Measurements from ENCODE around the gene TIMM17B.

The TIMM17B gene

DNA sequence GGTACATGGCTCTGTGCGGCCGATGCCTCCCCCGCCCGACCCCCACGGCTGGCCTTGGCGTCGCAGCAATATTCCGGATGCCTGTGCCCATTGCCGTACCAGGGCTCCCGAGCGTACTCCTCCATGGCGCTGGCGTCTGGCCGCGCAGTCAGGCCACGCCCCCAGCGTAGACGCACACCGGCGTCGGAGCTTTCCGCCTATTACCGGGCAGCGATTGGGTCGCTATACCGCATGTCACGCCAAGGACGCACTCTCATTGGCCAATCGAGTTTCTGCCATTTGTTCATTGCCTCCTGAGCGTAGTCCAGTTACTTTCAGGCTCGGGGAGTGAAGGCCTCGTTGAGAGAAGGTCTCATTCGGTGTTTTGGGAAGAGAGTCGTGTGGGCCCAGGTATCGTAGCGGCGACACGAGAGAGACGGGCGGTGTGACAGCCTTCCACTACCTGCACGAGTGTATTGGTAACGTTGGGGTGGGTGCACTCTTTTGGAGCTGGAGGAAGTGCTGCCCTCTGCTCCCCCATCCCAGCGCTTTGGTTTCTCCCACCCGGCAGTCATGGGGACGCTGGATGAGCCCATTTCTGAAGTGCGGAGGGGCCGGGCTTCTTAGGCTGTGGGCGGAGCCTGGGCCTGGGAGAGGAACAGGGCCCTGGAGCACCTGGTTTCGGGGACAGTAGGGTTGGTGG lies at the start of gene TIMM17B, which contains the start of gene PQBP1:
Gene TIMM17B (minus strand): TSS at position 144 of the 682 bp plus-strand sequence. CDS start 19 bp downstream, at position 125.
Gene PQBP1 (plus strand): TSS at position 306 of the 682 bp plus-strand sequence. CDS start 580 bp downstream, outside the sequence.
- peak in 3 of 4 experiments; percentile 59 to 77 (median 68) for DNase-seq (ENCODE audit: low read depth in 4 of 4, low spot score in 1 of 4)

DNA sequence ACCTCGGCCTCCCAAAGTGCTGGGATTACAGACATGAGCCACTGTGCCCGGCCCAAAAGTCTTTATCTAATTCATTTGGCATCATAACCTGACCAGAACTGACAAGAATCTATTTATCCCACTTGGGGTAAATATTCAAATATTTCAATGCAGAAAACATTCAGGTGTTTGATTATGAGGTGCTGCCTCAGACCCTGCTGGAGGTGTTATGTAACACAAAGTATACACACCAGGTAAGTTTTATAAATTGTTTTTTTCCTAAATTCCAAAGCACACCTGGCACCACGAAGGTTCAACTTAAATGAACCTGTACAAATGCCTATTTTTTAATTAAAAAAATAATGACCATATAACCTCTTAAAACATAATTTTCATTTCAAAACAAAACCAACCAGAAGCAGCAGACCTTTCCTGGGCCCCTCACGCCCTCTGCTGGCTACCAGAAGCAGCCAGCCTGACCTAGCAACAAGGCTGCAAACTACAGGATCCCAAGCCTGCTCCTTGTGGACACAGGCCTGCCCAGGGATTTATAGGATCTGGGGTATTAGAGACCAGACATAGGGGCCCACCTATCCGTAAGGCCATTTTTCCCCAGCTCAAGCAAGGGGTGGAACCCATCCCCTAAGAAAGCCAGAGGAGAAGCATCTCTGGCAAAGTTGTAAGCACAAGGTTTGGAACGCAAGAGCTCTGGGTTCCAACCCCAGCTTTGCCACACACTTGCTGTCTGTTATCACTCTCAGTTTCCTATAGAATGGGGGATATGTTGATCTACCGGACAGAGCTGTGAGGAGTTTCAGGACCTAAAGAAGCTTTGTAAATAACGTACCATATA lies 48.2 kb upstream of the TIMM17B start:
- no peak for DNase-seq (ENCODE audit: low read depth in 4 of 4, low spot score in 1 of 4)

DNA sequence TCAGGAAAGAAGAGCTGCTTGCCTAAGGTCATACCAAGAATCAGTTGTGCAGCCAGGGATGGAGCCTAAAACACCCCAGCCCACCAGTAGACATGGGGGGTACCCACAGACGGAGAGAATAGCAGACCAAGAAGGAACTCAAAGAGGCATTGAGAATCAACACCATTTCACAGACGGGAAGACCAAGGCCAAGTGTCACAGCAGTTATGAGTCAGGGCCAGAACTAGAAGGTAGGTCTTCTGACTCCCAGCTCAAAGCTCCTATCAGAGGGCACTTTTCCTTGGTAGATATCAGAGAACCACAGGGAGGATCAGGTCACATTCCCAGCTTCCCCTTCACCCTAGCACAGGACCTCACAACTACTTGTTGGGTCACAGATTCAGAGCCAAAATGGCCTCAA lies 45.3 kb upstream of the TIMM17B start:
- no peak for DNase-seq (ENCODE audit: low read depth in 4 of 4, low spot score in 1 of 4)

DNA sequence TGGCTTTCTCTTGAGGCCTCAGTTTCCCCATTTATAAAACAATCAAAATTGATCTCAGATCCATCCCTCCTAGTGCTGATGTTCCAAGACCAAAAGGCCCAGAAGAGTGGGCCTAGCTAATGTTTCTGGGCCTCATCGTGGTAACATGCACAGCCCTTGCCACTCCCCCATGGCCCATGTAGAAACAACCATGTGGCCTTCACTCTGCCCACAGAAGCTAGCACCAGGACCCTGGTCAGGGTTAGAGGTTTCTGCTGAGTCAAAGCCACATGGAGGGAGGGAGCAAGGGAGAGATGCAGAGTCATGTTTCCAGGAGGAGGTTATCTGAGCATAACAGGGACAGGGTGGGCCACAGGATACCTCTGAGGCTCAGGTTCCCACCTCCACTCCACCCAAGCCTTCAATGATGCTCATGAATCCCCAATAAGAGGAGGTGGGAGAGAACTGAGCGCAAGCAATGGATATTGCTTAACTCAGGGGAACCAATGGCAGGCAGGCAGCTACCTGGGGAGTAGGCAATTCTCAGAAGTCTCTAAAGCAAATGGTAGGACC lies 42.9 kb upstream of the TIMM17B start:
- no peak for DNase-seq (ENCODE audit: low read depth in 4 of 4, low spot score in 1 of 4)

DNA sequence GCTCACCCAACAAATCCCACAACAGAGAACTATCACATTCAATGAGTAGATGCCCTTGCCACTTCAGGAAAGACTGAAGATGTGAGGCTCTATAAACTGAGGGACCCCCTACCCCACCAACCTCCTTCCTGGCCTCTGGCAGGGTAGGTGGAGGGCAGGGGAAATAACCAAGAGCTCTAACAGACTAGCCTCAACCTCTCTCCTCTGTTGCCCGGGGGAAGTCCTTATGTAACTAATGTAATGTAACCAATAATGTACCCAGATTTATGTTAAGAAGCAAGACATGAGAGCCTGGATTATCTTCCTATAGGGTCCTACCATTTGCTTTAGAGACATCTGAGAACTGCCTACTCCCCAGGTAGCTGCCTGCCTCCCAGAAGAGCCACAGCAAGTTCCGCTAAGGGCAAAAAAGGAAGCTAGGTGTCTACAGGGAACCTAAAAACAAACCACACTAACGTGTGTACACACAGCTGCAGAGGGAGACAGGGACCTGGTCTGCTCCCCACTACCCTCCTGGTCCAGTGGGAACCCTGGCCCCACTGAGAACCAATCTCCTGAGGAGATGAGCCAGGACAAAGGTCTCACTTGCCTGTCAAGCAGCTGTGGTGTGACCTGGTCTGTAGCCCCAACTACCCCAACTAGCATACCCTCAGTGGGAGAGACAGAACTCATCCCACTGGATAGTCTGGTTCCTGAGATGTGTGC lies 42.1 kb upstream of the TIMM17B start:
- DNase-seq (ENCODE audit: low read depth in 4 of 4, low spot score in 1 of 4) = no peak

DNA sequence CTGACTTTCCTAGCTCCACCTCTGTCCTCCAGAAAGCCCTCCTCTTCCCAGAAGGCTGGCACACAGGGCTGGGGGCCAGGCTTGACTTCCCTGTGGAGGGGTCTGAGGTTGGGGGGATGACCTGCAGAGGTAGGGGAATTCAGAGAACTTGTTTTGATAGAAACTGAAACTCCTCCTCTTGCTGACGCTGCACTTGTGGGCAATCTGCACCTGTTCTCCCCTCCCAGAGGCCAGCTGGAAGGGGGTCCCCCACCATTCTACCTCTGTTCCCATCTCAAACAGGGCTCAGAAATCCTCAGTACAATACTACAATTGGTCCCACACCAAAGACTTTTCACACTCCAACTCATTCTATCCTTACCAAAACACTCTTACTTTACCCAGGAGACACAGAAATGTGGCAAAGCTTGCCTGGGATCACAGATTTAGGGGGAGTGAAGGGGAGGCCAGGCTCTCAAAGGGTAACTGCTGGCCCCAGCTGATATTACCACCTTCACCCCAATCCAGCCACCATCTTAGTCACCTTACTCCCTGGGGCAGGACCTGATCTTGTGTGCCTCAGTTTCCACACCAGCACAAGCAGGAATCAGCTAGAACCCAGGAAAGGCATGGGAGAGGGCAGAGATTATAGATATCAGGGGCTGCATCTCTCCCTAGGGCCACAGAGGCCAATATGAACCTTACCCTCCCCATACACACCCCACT lies 41.3 kb upstream of the TIMM17B start:
- DNase-seq (ENCODE audit: low read depth in 4 of 4, low spot score in 1 of 4) = peak in 2 of 4 experiments; percentile 55 to 64

DNA sequence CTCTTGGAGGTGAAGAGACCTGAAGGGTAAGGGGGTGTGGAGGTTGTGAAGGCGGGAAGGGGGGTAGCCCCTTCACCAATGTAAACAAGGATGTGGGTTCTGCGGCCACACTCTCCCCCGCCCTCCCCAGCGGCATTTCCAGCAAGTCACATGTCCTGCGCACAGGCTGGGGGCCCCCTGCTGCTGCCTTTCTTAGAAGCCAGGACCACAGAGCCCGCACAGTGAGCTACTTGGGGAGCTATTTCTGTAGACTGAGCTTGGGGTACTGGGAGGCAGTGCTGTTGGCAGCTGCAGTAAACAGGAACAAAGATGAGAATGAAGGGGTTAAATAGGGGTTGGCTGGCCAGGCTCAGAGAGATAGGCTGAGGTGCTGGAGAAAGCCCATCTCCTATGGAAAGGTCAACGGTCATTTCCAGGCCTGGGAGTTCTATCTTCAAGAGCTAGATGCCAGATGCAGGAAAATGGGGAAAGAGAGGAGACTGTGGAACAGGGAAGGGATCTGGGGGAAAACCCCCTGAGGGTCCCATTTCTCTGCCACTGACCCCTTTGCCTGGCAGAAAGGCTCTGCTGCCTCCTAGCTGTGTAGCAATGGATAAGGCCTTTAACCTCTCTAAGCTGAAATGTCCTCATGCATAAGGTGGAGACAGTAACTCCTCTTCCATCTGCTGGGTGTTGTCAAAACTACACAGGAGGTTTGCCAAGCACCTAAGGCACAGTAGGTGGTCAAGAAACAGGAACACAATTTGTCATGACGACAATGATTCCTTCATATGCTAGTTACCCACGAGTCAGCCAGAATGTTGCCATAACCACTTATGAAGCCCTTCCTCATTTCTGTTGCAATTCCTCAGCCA lies 39.7 kb upstream of the TIMM17B start:
- peak; percentile 57 to 84 (median 74) for DNase-seq (ENCODE audit: low read depth in 4 of 4, low spot score in 1 of 4)

DNA sequence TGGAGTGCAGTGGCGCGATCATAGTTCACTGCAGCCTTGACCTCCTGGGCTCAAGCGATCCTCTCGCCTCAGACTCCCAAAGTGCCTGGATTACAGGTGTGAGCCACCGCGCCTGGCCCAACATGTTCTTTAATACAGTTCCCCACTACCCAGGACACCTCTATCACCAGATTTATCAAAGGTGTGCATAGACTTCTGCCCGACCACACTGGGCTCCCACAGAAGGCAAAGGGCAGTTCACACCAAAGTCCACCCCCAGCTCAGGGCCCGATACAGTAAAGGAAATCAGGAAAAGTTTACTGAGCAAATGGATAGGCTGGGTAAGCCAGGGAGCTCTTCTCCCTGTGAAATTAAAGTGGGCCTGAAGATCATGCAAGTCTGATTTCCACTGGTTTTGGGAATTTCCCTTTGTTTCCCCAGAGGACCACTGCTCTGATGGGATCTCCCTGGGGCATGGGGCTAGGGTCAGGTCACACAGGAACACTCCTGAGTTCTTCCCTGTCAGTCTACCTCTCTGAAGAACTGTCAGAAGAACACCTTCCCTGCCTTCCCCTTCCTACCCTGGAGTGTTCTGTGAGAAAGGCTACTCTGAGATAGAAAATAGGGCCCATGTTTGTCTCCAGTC lies 39.0 kb upstream of the TIMM17B start:
- DNase-seq (ENCODE audit: low read depth in 4 of 4, low spot score in 1 of 4) = no peak

DNA sequence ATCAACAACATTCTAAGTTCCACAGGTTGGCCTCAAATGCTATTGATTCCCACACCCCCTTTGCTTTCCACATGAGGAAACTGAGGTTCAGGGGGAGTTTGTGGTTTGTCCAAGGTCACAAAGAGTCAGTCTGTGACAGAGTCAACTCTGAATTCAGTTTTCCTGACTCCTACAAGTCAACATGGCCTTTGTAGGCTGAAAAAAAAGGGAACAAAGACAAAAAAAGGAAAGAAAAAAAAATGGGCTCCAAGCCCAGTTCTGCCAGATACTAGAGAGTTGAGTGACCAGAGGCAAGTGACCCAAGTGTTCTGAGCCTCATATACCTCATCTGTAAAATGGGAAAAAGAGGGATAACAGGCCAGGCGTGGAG lies 37.7 kb upstream of the TIMM17B start:
- no peak for DNase-seq (ENCODE audit: low read depth in 4 of 4, low spot score in 1 of 4)

DNA sequence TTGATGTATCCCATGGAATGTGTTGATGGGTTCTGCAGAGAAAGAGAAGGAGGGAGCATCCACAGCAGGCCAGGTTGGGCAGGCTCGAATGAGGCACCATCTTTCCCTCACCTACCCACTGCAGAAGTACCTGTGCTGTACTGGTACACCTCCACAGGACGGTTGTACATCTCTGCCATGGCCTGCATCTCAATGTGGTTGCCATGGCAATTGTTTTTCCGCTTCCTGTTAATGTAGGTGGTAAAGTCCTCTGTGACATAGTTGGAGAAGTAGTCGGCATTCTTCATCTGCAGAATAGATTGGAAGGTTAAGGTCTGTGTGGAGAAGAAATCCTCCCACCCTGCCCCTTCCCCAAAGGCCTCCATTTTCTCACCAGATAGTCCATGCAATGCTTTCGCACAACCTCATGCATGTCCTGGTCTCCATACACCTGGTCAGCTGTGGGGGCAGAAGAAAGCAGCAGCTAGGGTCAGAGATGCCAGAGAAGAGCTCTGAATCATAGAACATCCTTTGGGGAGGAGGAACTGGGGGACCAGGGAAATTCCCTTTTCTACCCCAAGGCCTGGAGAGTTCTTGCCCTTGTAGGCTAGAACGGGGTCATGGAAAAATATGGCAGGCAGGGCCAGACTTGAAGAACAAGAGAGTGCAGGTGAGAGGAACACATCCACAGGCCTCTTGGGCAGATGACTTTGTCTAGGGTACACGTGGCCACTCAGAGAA lies 37.2 kb upstream of the TIMM17B start:
- DNase-seq (ENCODE audit: low read depth in 4 of 4, low spot score in 1 of 4) = no peak

DNA sequence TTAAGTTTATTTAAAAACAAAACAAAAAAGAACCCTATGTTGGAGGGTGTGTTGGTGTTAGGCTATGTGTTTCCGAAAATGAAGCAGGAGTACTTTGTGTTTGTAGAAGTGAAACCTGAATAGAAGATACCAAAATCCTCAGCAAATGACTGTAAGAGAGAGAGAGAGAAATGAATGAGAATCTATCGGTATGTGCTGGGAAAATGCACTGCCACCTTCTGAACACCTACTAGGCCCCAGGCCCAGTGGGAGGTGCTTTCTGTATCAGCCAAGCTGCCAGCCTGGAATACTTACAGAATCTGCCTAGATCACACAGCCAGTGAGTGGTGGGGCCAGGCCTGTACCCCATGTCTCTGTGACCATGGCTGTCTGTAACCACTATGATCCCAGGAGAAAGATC lies 36.2 kb upstream of the TIMM17B start:
- no peak for DNase-seq (ENCODE audit: low read depth in 4 of 4, low spot score in 1 of 4)

DNA sequence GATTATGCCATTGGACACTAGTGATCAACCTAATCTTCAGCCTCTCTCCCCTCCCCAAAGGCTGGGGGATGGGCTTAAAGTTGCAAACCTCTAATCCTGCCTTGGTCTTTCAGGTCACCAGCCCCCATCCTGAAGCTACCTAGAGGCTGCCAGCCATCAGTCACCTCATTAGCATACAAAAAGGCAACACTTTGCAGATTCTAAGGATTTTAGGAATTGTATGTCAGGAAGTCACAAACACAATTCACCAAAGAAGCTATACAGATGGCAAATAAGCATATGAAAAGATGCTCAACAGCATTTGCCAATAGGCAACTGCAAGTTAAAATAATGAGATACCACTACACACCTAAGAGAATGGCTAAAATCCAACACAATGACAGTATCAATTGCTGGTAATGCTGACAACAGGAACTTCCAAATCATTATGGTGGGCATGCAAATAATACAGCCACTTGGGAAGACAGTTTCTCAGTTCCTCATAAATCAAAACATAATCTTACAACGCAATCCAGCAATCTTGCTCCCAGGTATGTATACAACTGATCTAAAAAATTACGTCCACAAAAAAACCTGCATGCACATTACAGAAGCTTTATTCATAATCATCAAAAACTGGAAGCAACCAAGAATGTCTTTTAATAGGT lies 30.3 kb upstream of the TIMM17B start:
- DNase-seq (ENCODE audit: low read depth in 4 of 4, low spot score in 1 of 4) = no peak

DNA sequence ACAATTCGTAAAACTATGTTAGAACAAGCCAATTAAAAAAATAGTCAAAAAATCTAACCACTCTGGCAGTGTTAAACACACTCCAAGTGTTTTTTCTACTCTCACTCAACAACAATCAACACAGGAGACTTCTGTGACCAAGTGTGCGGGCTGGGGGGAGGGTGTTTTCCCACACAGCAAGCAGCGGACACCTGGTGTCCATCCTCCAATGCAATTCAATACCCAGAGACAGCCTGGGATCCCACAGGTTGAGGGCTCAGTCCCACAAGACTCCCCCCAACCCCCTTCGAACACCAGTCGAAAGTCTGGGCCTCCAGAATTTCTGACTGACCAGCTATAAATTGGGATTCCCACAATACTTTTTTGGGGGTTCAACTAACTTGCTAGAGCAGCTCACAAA lies 29.6 kb upstream of the TIMM17B start:
- no peak for DNase-seq (ENCODE audit: low read depth in 4 of 4, low spot score in 1 of 4)

DNA sequence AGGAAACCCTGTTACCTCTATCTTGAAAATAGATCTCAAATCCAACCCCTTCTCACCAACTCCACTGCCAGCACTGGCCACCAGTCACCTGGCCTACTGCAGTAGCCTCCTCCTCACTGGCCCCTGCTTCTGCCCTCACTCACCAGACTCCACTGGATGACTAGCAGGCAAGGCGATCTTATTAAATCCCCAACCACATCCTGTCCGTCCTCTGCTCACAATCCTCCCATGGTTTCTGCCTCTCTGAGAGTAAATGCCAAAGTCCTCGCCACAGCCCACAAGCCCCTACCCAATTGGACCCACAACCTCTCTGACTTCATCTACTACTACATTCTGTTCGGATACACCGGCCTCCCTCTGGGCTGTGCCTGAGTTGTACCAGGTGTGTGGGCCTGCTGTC lies 26.7 kb upstream of the TIMM17B start:
- DNase-seq (ENCODE audit: low read depth in 4 of 4, low spot score in 1 of 4) = no peak

DNA sequence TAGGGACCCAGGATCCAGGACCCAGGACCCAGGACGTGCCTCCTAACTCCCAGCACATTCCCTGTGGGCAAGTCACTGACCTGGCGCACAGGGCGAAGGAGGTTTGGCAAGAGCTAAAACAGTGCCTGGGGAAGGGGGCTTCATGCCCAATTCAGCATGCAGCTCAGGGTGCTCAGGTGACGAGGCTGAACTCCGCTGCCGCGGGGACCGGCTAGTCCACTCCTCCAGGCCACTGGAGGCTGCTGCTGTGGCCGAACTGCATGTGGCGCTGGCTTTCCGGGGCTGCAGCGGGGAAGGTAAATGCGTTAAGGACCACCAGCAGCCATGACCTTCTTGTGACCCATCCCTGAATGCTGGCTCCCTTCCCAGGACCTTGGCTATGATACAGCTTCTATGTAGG lies 26.2 kb upstream of the TIMM17B start:
- DNase-seq (ENCODE audit: low read depth in 4 of 4, low spot score in 1 of 4) = no peak

DNA sequence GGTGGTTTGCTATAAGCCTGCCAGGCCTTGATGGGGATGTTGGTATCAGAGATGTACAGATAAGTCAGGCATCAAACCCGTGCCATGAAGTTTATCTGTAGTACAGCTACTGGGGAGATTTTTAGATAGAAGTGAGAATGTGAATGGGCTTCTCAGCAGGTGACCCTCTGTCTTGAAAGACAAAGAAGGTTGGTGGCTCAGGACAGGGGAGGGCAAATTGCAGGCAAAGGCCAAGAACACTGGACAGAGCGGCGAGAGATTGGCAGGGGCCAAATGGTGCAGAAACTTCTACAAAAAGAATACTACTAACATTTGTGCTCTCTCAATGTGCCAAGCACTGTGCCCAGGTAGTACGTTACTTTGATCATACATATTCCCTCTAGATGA lies 23.1 kb upstream of the TIMM17B start:
- DNase-seq (ENCODE audit: low read depth in 4 of 4, low spot score in 1 of 4) = no peak

DNA sequence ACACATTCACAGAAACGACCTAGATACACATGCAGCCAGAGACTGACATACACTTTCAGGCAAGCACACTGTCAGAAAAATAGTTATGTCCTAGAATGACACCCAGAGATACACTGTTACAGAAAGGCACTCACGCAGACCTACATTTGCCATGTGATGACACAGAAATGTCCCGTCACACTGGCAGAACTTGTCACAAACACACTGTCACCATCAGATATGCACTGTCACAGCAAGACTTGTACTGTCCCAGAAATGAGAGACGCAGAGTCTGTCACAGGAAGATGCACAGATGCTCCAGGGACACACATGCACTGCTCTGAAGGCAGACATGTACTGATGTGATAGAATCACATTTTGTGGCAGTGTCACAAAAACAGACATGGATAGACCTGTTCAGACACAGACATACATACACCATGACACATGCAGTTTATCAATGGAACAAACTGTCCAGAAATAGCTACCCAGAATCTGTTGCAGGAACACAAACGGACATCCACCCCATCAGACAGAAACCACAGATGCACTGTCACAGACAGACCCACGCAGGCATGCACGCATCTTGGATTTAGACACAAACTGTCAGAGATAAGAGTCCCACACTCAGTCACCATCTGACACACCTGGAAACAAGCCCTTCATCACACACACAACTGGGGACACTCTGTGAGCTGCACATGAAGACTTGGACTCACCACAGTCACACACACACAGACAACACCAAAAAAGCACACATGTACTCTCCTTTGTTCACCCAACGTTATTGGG lies 22.6 kb upstream of the TIMM17B start:
- DNase-seq (ENCODE audit: low read depth in 4 of 4, low spot score in 1 of 4) = no peak
